D721Med (cell line): Measurements from ENCODE around the gene CEP164.

ENCODE experiments used
- DNase-seq: peaks from one replicate; pipeline ENCODE4 v3.0.0; 2011; ENCODE audit warnings: low spot score; ENCODE audit not compliant: insufficient read length
- FAIRE-seq: peaks from 2 replicates; lab custom pipeline; 2011; peaks lifted over from hg19 to GRCh38; lab: Jason Lieb, UNC
- TF ChIP-seq, protein P1 (sequence below): IDR thresholded peaks from 2 replicates; pipeline ENCODE4 v1.5.1; 2012; ENCODE audit warnings: mild to moderate bottlenecking, control low read depth; ENCODE audit not compliant: insufficient read depth; ENCODE audit errors: missing control alignments

Gene CEP164

DNA sequence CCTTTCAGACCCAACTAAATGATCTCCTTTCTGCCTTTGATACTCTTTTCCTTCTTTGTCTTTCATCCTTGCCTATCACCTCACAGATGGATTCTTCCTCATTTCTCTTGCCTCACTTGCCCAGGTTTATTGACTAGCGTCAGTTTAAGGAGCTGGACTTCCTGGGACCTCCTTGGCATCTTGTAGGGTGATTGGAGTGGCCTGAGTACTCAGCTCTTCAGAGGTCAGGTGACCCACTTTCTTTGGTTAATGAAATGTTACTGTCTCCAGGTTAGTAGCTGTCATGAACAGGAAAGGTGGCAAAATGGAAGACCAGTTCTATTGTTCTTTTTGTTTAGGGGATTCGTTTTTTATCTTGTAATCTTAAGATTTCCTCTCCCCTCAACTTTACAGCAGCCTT lies 41.1 kb upstream of the CEP164 start:
- no peak for DNase-seq
- no peak for FAIRE-seq
- TF ChIP-seq, protein P1, sequence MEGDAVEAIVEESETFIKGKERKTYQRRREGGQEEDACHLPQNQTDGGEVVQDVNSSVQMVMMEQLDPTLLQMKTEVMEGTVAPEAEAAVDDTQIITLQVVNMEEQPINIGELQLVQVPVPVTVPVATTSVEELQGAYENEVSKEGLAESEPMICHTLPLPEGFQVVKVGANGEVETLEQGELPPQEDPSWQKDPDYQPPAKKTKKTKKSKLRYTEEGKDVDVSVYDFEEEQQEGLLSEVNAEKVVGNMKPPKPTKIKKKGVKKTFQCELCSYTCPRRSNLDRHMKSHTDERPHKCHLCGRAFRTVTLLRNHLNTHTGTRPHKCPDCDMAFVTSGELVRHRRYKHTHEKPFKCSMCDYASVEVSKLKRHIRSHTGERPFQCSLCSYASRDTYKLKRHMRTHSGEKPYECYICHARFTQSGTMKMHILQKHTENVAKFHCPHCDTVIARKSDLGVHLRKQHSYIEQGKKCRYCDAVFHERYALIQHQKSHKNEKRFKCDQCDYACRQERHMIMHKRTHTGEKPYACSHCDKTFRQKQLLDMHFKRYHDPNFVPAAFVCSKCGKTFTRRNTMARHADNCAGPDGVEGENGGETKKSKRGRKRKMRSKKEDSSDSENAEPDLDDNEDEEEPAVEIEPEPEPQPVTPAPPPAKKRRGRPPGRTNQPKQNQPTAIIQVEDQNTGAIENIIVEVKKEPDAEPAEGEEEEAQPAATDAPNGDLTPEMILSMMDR, result no peak

DNA sequence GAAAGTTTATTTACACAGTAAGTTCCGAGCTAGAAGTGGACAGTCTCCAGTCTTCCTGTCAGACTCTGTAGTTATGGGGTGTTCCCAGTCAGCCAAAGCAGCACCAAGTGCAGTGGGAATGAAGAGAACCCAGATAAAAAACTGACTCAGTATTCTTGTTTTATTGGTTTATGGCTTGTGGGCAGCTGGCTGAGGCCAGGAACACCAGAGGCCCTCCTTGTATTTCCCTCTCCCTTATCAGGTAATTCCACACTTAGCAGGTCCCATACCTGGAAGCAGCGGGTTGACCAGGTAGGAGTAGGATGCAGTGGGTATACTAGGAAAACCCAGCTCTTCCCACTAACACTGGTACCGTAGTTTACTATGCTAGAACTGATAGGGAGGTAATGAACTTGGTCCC lies 40.0 kb upstream of the CEP164 start:
- DNase-seq (no peak), FAIRE-seq (no peak)
- TF ChIP-seq, protein P1, result no peak

DNA sequence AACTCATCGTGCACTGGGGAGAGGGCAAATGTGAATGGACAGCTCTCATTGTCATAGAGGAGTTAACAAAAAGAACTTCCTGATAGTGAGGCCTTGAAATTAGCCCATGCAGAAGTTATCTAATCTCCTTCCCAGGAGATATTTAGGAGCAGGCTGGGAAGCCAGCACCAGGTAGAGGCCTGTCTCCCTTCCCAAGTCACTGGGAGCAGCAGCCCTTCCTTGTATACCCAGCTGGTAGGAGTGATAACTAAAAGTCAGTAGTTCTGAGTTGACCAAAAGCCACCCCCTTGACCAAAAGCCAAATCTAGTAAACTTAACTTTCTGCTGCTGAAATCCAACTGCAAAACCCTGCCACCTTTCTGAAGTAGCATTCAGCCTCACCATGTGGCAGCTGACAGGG lies 37.9 kb upstream of the CEP164 start:
- no peak for DNase-seq
- TF ChIP-seq, protein P1, result no peak
- FAIRE-seq, result no peak

DNA sequence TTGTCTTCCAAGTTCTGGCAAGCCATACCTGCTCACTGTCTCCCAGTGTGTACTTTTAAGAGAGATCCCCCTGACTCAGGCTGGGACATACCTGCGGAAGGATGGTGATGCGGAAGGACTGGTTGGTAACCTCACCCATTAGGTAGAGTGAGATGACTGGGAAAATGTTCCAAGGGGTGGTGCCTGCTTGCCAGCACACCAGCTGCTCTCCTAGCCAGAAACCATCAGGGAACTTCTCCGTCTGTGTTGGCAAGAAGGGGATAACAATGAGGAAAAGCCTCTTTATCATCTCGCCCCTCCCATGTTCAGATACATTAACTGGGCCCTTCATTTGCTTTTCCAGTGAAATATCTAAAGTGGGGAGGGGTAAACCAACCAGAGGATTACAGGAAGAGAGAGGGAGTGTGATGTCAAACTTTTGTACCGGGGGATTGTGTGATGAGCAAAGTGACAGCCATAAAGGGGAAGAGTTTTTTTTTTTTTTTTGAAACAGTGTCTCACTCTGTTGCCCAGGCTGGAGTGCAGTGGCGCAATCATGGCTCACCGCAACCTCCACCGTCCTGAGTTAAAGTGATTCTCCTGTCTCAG lies 36.8 kb upstream of the CEP164 start, which contains the start of gene BACE1-AS:
TSS of gene BACE1-AS (plus strand) at position 538 of the 588 bp plus-strand sequence.
- TF ChIP-seq, protein P1, result no peak
- DNase-seq (no peak), FAIRE-seq (no peak)

DNA sequence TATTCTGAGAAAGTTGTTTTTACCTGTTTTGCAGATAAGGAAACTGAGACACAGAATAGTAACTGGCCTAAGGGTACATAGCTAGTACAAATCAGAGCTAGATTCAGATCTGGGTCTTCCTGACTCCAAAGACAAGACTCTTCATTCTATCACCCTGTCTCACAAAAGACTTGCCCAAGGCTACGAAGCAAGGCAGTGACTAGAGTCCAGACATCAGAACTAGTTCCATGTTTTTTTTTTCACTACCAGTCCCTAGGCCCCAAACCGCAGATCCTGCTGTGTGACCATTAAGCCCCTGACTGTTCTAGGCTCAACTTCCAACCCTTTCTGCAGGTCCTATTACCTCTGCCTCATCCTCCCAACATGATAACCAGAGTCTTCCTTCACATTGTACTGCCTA lies 35.0 kb upstream of the CEP164 start:
- FAIRE-seq (no peak), DNase-seq (no peak)
- TF ChIP-seq, protein P1, result no peak

DNA sequence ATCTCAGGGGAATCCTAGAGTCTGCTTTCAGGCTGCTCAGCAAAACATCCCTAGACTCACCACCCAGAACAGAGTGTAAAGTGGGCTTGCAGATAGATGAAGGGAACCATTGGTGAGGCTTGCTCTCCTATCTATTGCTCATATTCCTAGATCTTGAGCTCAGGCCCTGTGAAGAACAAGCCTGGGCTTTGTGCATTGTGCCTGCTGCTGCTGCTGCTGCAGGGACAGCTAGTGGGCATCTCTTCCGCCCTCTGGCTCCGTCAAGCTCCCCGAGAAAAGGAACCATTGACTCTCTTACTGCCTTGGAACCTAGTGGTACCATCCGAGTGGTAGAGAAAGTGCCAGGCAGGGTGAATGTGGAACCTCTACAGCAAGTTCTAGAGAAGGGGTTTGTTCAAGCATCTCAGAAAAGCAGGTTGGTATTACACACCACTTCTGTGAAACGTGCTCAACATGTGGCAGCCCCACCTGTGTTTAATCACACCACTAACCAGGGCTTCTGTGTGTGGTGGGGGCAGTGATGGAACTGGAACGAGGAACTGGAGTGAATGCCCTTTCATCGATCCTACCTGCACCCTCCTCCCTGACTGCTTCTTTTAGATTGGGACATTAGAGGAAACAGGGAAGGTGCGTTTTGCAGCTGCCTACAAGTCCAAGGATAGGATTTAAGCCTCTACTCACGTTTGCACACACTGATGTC lies 32.1 kb upstream of the CEP164 start:
- TF ChIP-seq, protein P1, result no peak
- FAIRE-seq (no peak), DNase-seq (no peak)

DNA sequence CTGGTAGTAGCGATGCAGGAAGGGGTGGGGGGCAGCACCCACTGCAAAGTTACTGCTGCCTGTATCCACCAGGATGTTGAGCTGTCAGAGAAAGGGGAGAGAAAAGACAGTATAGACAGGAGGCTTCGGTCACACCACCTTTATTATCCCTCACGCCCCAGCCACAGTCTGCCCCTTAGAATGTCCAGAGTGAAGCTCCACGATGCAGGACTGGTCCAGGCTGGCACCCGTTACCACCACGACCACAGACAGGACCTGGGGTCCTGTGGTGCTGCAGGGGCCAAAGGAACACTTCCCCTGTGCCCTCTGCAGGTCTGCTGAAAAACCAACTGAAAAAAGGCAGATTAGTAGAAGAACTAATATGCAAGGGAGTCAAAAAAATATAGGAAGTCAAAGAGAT lies 30.8 kb upstream of the CEP164 start:
- FAIRE-seq, result no peak
- TF ChIP-seq, protein P1, result no peak
- no peak for DNase-seq
